ENCODE results near the gene ELOVL6. TPM values are rescaled to one million over a fixed set of nuclear protein-coding genes. Genes with fewer than 3 reads are reported as not detected.
"Not testable (repeated sequence)": the region's sequence is repeated elsewhere in the genome, so short reads cannot be mapped to it uniquely, and the experiment has no call there.

Gene ELOVL6
- total RNA-seq, 4 donors from 2014 or later = 2.2 to 5.8 (median 5.0) TPM

DNA sequence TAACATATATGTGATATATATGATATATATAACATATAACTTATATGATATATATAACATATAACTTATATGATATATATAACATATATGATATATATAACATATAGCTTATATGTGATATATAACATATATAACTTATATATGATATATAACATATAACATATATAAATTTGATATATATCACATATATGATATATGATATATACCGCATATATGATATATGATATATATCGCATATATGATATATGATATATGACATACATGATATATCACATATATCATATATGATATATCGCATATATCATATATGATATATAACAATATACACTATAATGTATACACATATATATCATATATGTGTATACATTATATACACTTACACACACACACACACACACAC is 114.3 kb downstream of the ELOVL6 start:
- ATAC-seq (ENCODE audit: low FRiP score) = no peak
- no peak for TF ChIP-seq CTCF (IDR thresholded peaks at IDR 0.05)
- no peak for DNase-seq (ENCODE audit: low spot score)

DNA sequence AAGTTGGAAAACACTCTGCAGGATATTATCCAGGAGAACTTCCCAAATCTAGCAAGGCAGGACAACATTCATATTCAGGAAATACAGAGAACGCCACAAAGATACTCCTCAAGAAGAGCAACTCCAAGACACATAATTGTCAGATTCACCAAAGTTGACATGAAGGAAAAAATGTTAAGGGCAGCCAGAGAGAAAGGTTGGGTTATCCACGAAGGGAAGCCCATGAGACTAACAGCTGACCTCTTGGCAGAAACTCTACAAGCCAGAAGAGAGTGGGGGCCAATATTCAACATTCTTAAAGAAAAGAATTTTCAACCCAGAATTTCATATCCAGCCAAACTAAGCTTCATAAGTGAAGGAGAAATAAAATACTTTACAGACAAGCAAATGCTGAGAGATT is 120.3 kb downstream of the ELOVL6 start:
- ATAC-seq (ENCODE audit: low FRiP score); DNase-seq (ENCODE audit: low spot score): not testable (repeated sequence)

GRCh38 chr4:110076828-110077227 is 121.6 kb downstream of the ELOVL6 start:
- not testable (repeated sequence) for DNase-seq (ENCODE audit: low spot score); ATAC-seq (ENCODE audit: low FRiP score)

- DNase-seq (ENCODE audit: low spot score) = no peak
- no peak for ATAC-seq (ENCODE audit: low FRiP score)
- TF ChIP-seq CTCF (IDR thresholded peaks at IDR 0.05) = no peak
These were observed 122.5 kb downstream of the ELOVL6 start for GRCh38 chr4:110075891-110076290.

DNA sequence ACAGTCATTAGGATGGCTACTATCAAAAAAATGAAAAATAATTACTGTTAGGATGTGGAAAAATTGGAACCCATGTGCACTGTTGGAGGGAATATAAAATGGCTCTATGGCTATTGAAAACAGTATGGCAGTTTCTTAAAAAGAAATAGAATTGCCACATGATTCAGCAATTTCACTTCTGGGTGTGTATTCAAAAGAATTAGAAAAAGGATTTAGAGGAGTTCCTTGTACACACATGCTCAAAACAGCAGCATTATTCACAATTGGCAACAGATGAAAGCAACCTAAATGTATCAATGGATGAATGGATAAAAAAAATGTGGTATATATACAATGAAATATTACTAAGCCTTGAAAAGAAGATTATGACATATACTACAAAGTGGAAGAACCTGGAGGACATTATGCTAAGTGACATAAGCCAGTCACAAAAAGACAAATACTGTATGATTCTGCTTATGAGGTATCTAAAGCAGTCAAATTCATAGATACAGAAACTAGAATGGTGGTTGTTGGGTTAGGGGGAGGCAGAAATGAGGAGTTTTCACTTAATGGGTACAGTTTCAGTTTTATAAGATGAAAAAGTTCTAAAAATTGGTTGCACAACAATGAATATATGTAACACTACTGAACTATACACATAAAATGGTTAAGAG is 123.2 kb downstream of the ELOVL6 start:
- DNase-seq (ENCODE audit: low spot score) = no peak
- no peak for ATAC-seq (ENCODE audit: low FRiP score)
- TF ChIP-seq CTCF (IDR thresholded peaks at IDR 0.05) = no peak

- no peak for TF ChIP-seq CTCF (IDR thresholded peaks at IDR 0.05)
- no peak for DNase-seq (ENCODE audit: low spot score)
- ATAC-seq (ENCODE audit: low FRiP score) = no peak
These were observed 123.8 kb downstream of the ELOVL6 start for GRCh38 chr4:110074570-110074969.

GRCh38 chr4:110073053-110073845 is 125.2 kb downstream of the ELOVL6 start:
- DNase-seq (ENCODE audit: low spot score) = no peak
- TF ChIP-seq CTCF (IDR thresholded peaks at IDR 0.05) = no peak
- peak; percentile 57 for ATAC-seq (ENCODE audit: low FRiP score)

- ATAC-seq (ENCODE audit: low FRiP score) (peak; percentile 43), DNase-seq (ENCODE audit: low spot score) (no peak)
- no peak for TF ChIP-seq CTCF (IDR thresholded peaks at IDR 0.05)
These were observed 126.9 kb downstream of the ELOVL6 start for GRCh38 chr4:110071466-110071865.

Data from omental fat pad (tissue), 4 donors.